ENCODE results near the gene CDH4.

DNA sequence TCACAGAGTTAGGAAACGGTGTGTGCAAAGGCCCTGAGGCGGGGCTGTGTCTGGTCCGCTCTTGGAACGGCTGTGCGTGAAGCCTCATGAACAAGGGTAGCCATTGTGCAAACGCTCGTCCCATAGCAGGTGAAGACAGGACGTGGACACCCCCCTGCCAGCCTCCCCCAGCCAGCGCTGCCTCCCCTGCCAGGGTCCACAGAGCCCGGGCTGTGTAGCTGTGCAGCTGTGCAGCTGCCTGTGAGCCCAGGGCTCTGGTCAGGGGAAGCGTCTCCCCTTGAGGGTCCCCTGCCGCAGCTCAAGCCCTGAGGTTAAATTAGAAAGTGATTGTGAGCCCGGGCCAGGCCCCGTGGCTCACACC is 674.2 kb downstream of the CDH4 start:
- TF ChIP-seq, protein P1, sequence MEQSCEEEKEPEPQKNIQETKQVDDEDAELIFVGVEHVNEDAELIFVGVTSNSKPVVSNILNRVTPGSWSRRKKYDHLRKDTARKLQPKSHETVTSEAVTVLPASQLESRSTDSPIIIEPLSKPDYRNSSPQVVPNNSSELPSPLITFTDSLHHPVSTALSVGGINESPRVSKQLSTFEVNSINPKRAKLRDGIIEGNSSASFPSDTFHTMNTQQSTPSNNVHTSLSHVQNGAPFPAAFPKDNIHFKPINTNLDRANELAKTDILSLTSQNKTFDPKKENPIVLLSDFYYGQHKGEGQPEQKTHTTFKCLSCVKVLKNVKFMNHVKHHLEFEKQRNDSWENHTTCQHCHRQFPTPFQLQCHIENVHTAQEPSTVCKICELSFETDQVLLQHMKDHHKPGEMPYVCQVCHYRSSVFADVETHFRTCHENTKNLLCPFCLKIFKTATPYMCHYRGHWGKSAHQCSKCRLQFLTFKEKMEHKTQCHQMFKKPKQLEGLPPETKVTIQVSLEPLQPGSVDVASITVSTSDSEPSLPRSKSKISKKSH (CRISPR knock-in tag; IDR thresholded peaks at IDR 0.05; ENCODE audit: borderline replicate concordance) = no peak
- no peak for TF ChIP-seq SP1 (IDR thresholded peaks at IDR 0.05)
- no peak for TF ChIP-seq SP1 (CRISPR knock-in tag; IDR thresholded peaks at IDR 0.05)
- no peak for TF ChIP-seq ZNF274 (CRISPR knock-in tag; IDR thresholded peaks at IDR 0.05)
- TF ChIP-seq CTCF (CRISPR knock-in tag; IDR thresholded peaks at IDR 0.05) = no peak

All from HepG2 (cell line).